Fibroblast of lung (primary cell): ENCODE results near the gene DDX28. TPM values are rescaled to one million over a fixed set of nuclear protein-coding genes. Genes with fewer than 3 reads are reported as not detected.

Experiments
- DNase-seq, 2 donors: peaks; one replicate each; pipeline versions ENCODE4 v3.0.0 to v3.0.0-alpha.2; 2010; ENCODE audit warnings: low read depth in 2 of 2
- H2AFZ ChIP-seq: 2 replicates; pipeline ENCODE4 v1.5.1; 2012; ENCODE audit warnings: low read length, control low read depth, inconsistent platforms
- H3K27ac ChIP-seq: 2 replicates; pipeline ENCODE4 v1.5.1; 2011; ENCODE audit warnings: low read length, control low read depth; ENCODE audit not compliant: insufficient read depth
- H3K27me3 ChIP-seq: 2 replicates; pipeline ENCODE4 v1.5.1; 2011; ENCODE audit warnings: mild to moderate bottlenecking, low read length; ENCODE audit not compliant: control insufficient read depth, insufficient read depth
- H3K36me3 ChIP-seq: 2 replicates; pipeline ENCODE4 v1.5.1; 2011; ENCODE audit warnings: low read length; ENCODE audit not compliant: control insufficient read depth, insufficient read depth
- H3K4me1 ChIP-seq: 2 replicates; pipeline ENCODE4 v1.5.1; 2011; ENCODE audit warnings: low read length; ENCODE audit not compliant: control insufficient read depth, insufficient read depth; ENCODE audit errors: extremely low read depth
- H3K4me2 ChIP-seq: 2 replicates; pipeline ENCODE4 v1.5.1; 2011; ENCODE audit warnings: low read length, control low read depth; ENCODE audit not compliant: insufficient read depth; ENCODE audit errors: extremely low read depth
- H3K4me3 ChIP-seq, 4 experiments: fragments of 200-600 bp in 1 of 4; sonication (generic) in 1 of 4; replicated peaks in 1 of 4; 2 replicates each; pipeline ENCODE4 v1.5.1; 2011 to 2016; ENCODE audit warnings: low read length in 4 of 4, low read depth in 3 of 4, mild to moderate bottlenecking in 3 of 4, control low read depth in 2 of 4, inconsistent platforms in 1 of 4, mixed read lengths in 1 of 4; ENCODE audit not compliant: insufficient read depth in 1 of 4; ENCODE audit errors: control extremely low read depth in 1 of 4
- H3K79me2 ChIP-seq: 2 replicates; pipeline ENCODE4 v1.5.1; 2012; ENCODE audit warnings: mild to moderate bottlenecking, low read length, inconsistent platforms; ENCODE audit not compliant: control insufficient read depth, insufficient read depth
- H3K9ac ChIP-seq: 2 replicates; pipeline ENCODE4 v1.5.1; 2011; ENCODE audit warnings: mild to moderate bottlenecking, low read length, control low read depth; ENCODE audit not compliant: insufficient read depth
- H3K9me3 ChIP-seq: 2 replicates; pipeline ENCODE4 v1.5.1; 2012; ENCODE audit warnings: low read depth, low read length; ENCODE audit not compliant: control insufficient read depth, insufficient read depth
- H4K20me1 ChIP-seq: 2 replicates; pipeline ENCODE4 v1.5.1; 2011; ENCODE audit warnings: low read length; ENCODE audit not compliant: control insufficient read depth, insufficient read depth; ENCODE audit errors: extremely low read depth
- CTCF ChIP-seq, 2 donors: IDR thresholded peaks in 1 of 2; conservative IDR thresholded peaks in 1 of 2; 1 replicate in 1 of 2; 2 replicates in 1 of 2; pipeline ENCODE4 v1.5.1; 2011 to 2012; ENCODE audit warnings: low read length in 2 of 2, control low read depth in 1 of 2, inconsistent platforms in 1 of 2, low read depth in 1 of 2, mild to moderate bottlenecking in 1 of 2
- EZH2 ChIP-seq: IDR thresholded peaks from 2 replicates; pipeline ENCODE4 v1.5.1; 2012; ENCODE audit warnings: low read length, control low read depth, mild to moderate bottlenecking; ENCODE audit errors: missing control alignments
- polyA minus RNA-seq: library from RNA; depleted of rRNA, polyadenylated mRNA; stranded (reverse); fragments of >200 nt; gene quantifications from 2 replicates; pipeline ENCODE4 v1.2.3, GENCODE V29; 2011; ENCODE audit warnings: low replicate concordance
- polyA plus RNA-seq, 2 donors: library from polyadenylated mRNA; depleted of rRNA in 1 of 2; stranded (reverse) in 1 of 2; unstranded in 1 of 2; fragments of >200 nt; gene quantifications; 2 replicates each; pipeline ENCODE4 v1.2.1, GENCODE V29; 2011 to 2012; ENCODE audit warnings: missing spikeins in 1 of 2
- total RNA-seq: library from RNA; depleted of rRNA; stranded (reverse); fragments of >200 nt; gene quantifications from 2 replicates; pipeline ENCODE4 v1.2.1, GENCODE V29; 2014

DDX28 gene
- total RNA-seq: 10.7 and 12.3 TPM in 2 replicates
- 5.3 and 8.6 TPM in 2 replicates for polyA plus RNA-seq
- polyA plus RNA-seq (2012): 5.0 and 8.3 TPM in 2 replicates
- 7.0 and 13.2 TPM in 2 replicates for polyA minus RNA-seq

GRCh38 chr16:68022728-68023537 lies at the start of gene DDX28, which contains the start of gene DUS2:
Gene DDX28 (minus strand): TSS chr16:68023232. CDS start chr16:68023202, 30 bp downstream.
Gene DUS2 (plus strand): TSS chr16:68023284. CDS start chr16:68038024, 14,740 bp downstream.
- peak within 1 kb of the TSS; percentile 97 for H2AFZ ChIP-seq
- peak within 1 kb of the TSS; percentile 98 for H3K4me2 ChIP-seq
- H3K9me3 ChIP-seq: no peaks in the 10 kb centered on the region
- DNase-seq: peak; percentile 92 to 94
- H3K36me3 ChIP-seq: no peaks in the 10 kb centered on the region
- peak within 1 kb of the TSS; percentile 85 for H3K27ac ChIP-seq
- no peaks in the 10 kb centered on the region for H3K27me3 ChIP-seq
- H3K79me2 ChIP-seq: peaks cover 26% of the 10 kb centered on the region
- no peak for TF ChIP-seq CTCF (conservative IDR thresholded peaks at IDR 0.05 in 1 of 2, IDR thresholded peaks at IDR 0.05 in 1 of 2; ENCODE audit: low read depth in 1 of 2, low read length in 2 of 2)
- TF ChIP-seq EZH2: no peak
- H3K4me1 ChIP-seq: peaks cover 10% of the 10 kb centered on the region
- no peaks in the 10 kb centered on the region for H4K20me1 ChIP-seq
- H3K4me3 ChIP-seq: peak within 1 kb of the TSS; percentile 88 to 98 (median 94)
- H3K9ac ChIP-seq: peak within 1 kb of the TSS; percentile 97

GRCh38 chr16:68072038-68072695 lies 49.1 kb upstream of the DDX28 start:
- Histone ChIP-seq H3K36me3 (peaks cover 22% of the 10 kb centered on the region), H3K4me2 (no peak overlapping the region), H2AFZ (no peak overlapping the region), H3K4me3 (no peak overlapping the region), H3K9ac (no peak overlapping the region), H4K20me1 (no peaks in the 10 kb centered on the region), H3K27ac (no peak overlapping the region), H3K4me1 (no peaks in the 10 kb centered on the region), H3K79me2 (no peaks in the 10 kb centered on the region), H3K9me3 (no peaks in the 10 kb centered on the region), H3K27me3 (no peaks in the 10 kb centered on the region)
- DNase-seq: peak in 1 of 2 donors; percentile 31
- TF ChIP-seq CTCF (conservative IDR thresholded peaks at IDR 0.05 in 1 of 2, IDR thresholded peaks at IDR 0.05 in 1 of 2; ENCODE audit: low read depth in 1 of 2, low read length in 2 of 2): no peak
- TF ChIP-seq EZH2: no peak

GRCh38 chr16:68071518-68071901 lies 48.5 kb upstream of the DDX28 start:
- no peak overlapping the region for H3K4me3 ChIP-seq
- H3K36me3 ChIP-seq: peaks cover 20% of the 10 kb centered on the region
- no peak overlapping the region for H3K4me2 ChIP-seq
- TF ChIP-seq CTCF (conservative IDR thresholded peaks at IDR 0.05 in 1 of 2, IDR thresholded peaks at IDR 0.05 in 1 of 2; ENCODE audit: low read depth in 1 of 2, low read length in 2 of 2) (no peak), EZH2 (no peak)
- no peak for DNase-seq
- H3K27me3 ChIP-seq: no peaks in the 10 kb centered on the region
- no peaks in the 10 kb centered on the region for H3K4me1 ChIP-seq
- H3K79me2 ChIP-seq: no peaks in the 10 kb centered on the region
- H4K20me1 ChIP-seq: no peaks in the 10 kb centered on the region
- H2AFZ ChIP-seq: no peak overlapping the region
- no peak overlapping the region for H3K9ac ChIP-seq
- H3K9me3 ChIP-seq: no peaks in the 10 kb centered on the region
- no peak overlapping the region for H3K27ac ChIP-seq
